OCI-LY7 (cell line): Measurements from ENCODE around the gene SEC61A1. TPM values are rescaled to one million over a fixed set of nuclear protein-coding genes. Genes with fewer than 3 reads are reported as not detected.

Experiments used
- BruUV-seq: library from RNA; stranded (reverse); fragments of 400-500 nt; replicated peaks from 2 replicates; lab custom pipeline; 2021; lab: Mats Ljungman, UMichigan
- CTCF ChIA-PET: fragments of 300-600 bp; sonication (Branson Sonifier 250); formaldehyde crosslinking; loops from one replicate; lab custom pipeline; 2022; ENCODE audit warnings: antibody characterized with exemption; ENCODE audit not compliant: unreplicated experiment; lab: Charles Lee
- POLR2A ChIA-PET: fragments of 300-600 bp; sonication (Branson Sonifier 250); formaldehyde crosslinking; loops from one replicate; lab custom pipeline; 2022; ENCODE audit warnings: antibody characterized with exemption; lab: Charles Lee
- DNase-seq: peaks from one replicate; pipeline ENCODE4 v3.0.0-alpha.2; 2015; ENCODE audit warnings: low spot score
- H2AFZ ChIP-seq: fragments of 200-600 bp; sonication (generic), shearing (Covaris generic); 2 replicates; pipeline ENCODE4 v1.6.1; 2014; ENCODE audit warnings: mild to moderate bottlenecking, antibody characterized with exemption, low read length, moderate library complexity
- H3K27ac ChIP-seq: fragments of 200-600 bp; sonication (generic); 2 replicates; pipeline ENCODE4 v1.5.1; 2014; ENCODE audit warnings: mixed run types, low read depth, mild to moderate bottlenecking, moderate library complexity, low read length, inconsistent platforms; ENCODE audit not compliant: poor library complexity, severe bottlenecking
- H3K36me3 ChIP-seq: fragments of 200-600 bp; sonication (generic); 2 replicates; pipeline ENCODE4 v1.6.1; 2014; ENCODE audit warnings: mild to moderate bottlenecking, antibody characterized with exemption, low read length, moderate library complexity, mixed read lengths; ENCODE audit not compliant: insufficient read depth
- H3K4me1 ChIP-seq: fragments of 200-600 bp; sonication (generic); 2 replicates; pipeline ENCODE4 v1.5.1; 2014; ENCODE audit warnings: mild to moderate bottlenecking, low read length; ENCODE audit not compliant: insufficient read depth, poor library complexity, severe bottlenecking
- H3K4me2 ChIP-seq: fragments of 200-600 bp; sonication (generic); 2 replicates; pipeline ENCODE4 v1.6.1; 2014; ENCODE audit warnings: mild to moderate bottlenecking, low read length
- H3K4me3 ChIP-seq: fragments of 200-600 bp; sonication (generic); 2 replicates; pipeline ENCODE4 v1.5.1; 2014; ENCODE audit warnings: mild to moderate bottlenecking, low read depth, low read length; ENCODE audit not compliant: poor library complexity, severe bottlenecking
- H3K79me2 ChIP-seq: fragments of 200-600 bp; sonication (generic); 2 replicates; pipeline ENCODE4 v1.6.1; 2016; ENCODE audit warnings: low read depth, mild to moderate bottlenecking, low read length, moderate library complexity, mixed read lengths; ENCODE audit not compliant: insufficient read depth
- H3K9me2 ChIP-seq: fragments of 200-600 bp; sonication (generic); 2 replicates; pipeline ENCODE4 v1.6.1; 2016; ENCODE audit warnings: mild to moderate bottlenecking, low read length, mixed read lengths; ENCODE audit not compliant: insufficient read depth
- H3K9me3 ChIP-seq: fragments of 200-600 bp; sonication (generic); 2 replicates; pipeline ENCODE4 v1.6.1; 2014; ENCODE audit warnings: mild to moderate bottlenecking, mixed run types, low read length, mixed read lengths
- H4K20me1 ChIP-seq: fragments of 200-600 bp; sonication (generic); 2 replicates; pipeline ENCODE4 v1.6.1; 2014; ENCODE audit warnings: mild to moderate bottlenecking, antibody characterized with exemption, low read length, moderate library complexity, mixed read lengths; ENCODE audit not compliant: insufficient read depth
- CTCF ChIP-seq: fragments of 200-600 bp; sonication (generic); conservative IDR thresholded peaks from 2 replicates; pipeline ENCODE4 v1.5.1; 2014; ENCODE audit warnings: mild to moderate bottlenecking, antibody characterized with exemption, low read length, moderate library complexity, mixed read lengths
- EZH2phosphoT487 ChIP-seq: fragments of 200-600 bp; sonication (generic); IDR thresholded peaks from 2 replicates; pipeline ENCODE4 v1.6.1; 2018; ENCODE audit warnings: low read depth, borderline replicate concordance, mild to moderate bottlenecking, mixed run types, antibody characterized with exemption, low read length, moderate library complexity, mixed read lengths
- intact Hi-C: fragments of 100-400 bp; cut with micrococcal nuclease; formaldehyde crosslinking; loops from one replicate; pipeline ENCODE4 v1.10.0; 2022; ENCODE audit not compliant: unreplicated experiment
- total RNA-seq, 2 experiments: library from RNA; depleted of rRNA in 1 of 2; stranded (reverse); fragments of >200 nt in 1 of 2; shearing (Covaris generic) in 1 of 2; gene quantifications; 2 replicates each; pipeline ENCODE4 v1.2.3, GENCODE V29; 2014 to 2022

The SEC61A1 gene
- total RNA-seq, 2 experiments from 2014 or later: 85.2 to 133 TPM

- no peak overlapping the region for H3K4me3 ChIP-seq
- BruUV-seq: no TSS peak
- CTCF ChIA-PET: no interaction called here
- peaks cover under 1% of the 10 kb centered on the region for H3K4me1 ChIP-seq
- no peak overlapping the region for H2AFZ ChIP-seq
- DNase-seq: no peak
- H3K36me3 ChIP-seq: peaks cover 95% of the 10 kb centered on the region
- H4K20me1 ChIP-seq: peaks cover 3% of the 10 kb centered on the region; the same call in 1 of the 2 replicates
- H3K79me2 ChIP-seq: peaks cover 4% of the 10 kb centered on the region; the same call in 1 of the 2 replicates
- H3K9me3 ChIP-seq: no peaks in the 10 kb centered on the region
- intact Hi-C loops: no loop called here
- no peak overlapping the region for H3K27ac ChIP-seq
- POLR2A ChIA-PET: no interaction called here
- TF ChIP-seq CTCF: no peak
- no peak for TF ChIP-seq EZH2phosphoT487
- H3K4me2 ChIP-seq: no peak overlapping the region
- no peaks in the 10 kb centered on the region for H3K9me2 ChIP-seq
Observed at GRCh38 chr3:128060473-128061381, 8.5 kb downstream of the SEC61A1 start.

- Histone ChIP-seq H3K27ac (no peak overlapping the region), H2AFZ (no peak overlapping the region), H3K4me3 (no peak overlapping the region), H3K9me2 (no peaks in the 10 kb centered on the region), H3K4me2 (no peak overlapping the region), H4K20me1 (peaks cover 3% of the 10 kb centered on the region; the same call in 1 of the 2 replicates), H3K36me3 (peaks cover 97% of the 10 kb centered on the region), H3K4me1 (no peaks in the 10 kb centered on the region), H3K9me3 (no peaks in the 10 kb centered on the region), H3K79me2 (no peaks in the 10 kb centered on the region)
- DNase-seq: no peak
- intact Hi-C loops: no loop called here
- ChIA-PET POLR2A (no interaction called here), CTCF (no interaction called here)
- no peak for TF ChIP-seq CTCF
- no peak for TF ChIP-seq EZH2phosphoT487
- BruUV-seq: no TSS peak
Observed at GRCh38 chr3:128062033-128062745, 10.0 kb downstream of the SEC61A1 start.
